Neural progenitor cell (in vitro differentiated cells): ENCODE data around the gene TUBB4B. TPM values are rescaled to one million over a fixed set of nuclear protein-coding genes. Genes with fewer than 3 reads are reported as not detected.

ENCODE experiments used
- DNase-seq: peaks from one replicate; pipeline ENCODE4 v3.0.0-alpha.2; 2016; ENCODE audit warnings: low spot score
- H2AFZ ChIP-seq: fragments of 200-600 bp; sonication (generic); replicated peaks from 2 replicates; pipeline ENCODE4 v1.6.1; 2016; ENCODE audit warnings: antibody characterized with exemption
- H3F3A ChIP-seq: fragments of 200-600 bp; sonication (generic); 2 replicates; pipeline ENCODE4 v1.6.1; 2016; ENCODE audit warnings: antibody characterized with exemption, low read depth
- H3K27ac ChIP-seq: fragments of 200-600 bp; sonication (generic); 2 replicates; pipeline ENCODE4 v1.5.1; 2016; ENCODE audit warnings: mild to moderate bottlenecking
- H3K27me3 ChIP-seq: fragments of 200-600 bp; sonication (generic); 2 replicates; pipeline ENCODE4 v1.6.1; 2016; ENCODE audit warnings: mild to moderate bottlenecking, moderate library complexity
- H3K36me3 ChIP-seq: fragments of 200-600 bp; sonication (generic); 2 replicates; pipeline ENCODE4 v1.5.1; 2016
- H3K4me1 ChIP-seq: fragments of 200-600 bp; sonication (generic); 2 replicates; pipeline ENCODE4 v1.6.1; 2016; ENCODE audit warnings: mixed run types
- H3K4me2 ChIP-seq: fragments of 200-600 bp; sonication (generic); 2 replicates; pipeline ENCODE4 v1.6.1; 2016
- H3K4me3 ChIP-seq: fragments of 200-600 bp; sonication (generic); 2 replicates; pipeline ENCODE4 v1.5.1; 2016
- H3K79me2 ChIP-seq: fragments of 200-600 bp; sonication (generic); 2 replicates; pipeline ENCODE4 v1.6.1; 2016; ENCODE audit warnings: low read depth
- H3K9ac ChIP-seq: fragments of 200-600 bp; sonication (generic); 2 replicates; pipeline ENCODE4 v1.6.1; 2016
- H3K9me3 ChIP-seq: fragments of 200-600 bp; sonication (generic); 2 replicates; pipeline ENCODE4 v1.5.1; 2016; ENCODE audit warnings: low read depth
- H4K20me1 ChIP-seq: fragments of 200-600 bp; sonication (generic); 2 replicates; pipeline ENCODE4 v1.6.1; 2016; ENCODE audit warnings: low read depth
- H3K27ac Mint-ChIP-seq: 3 replicates; pipeline ENCODE4 v1.8.0; 2021; ENCODE audit warnings: mixed read lengths
- H3K27me3 Mint-ChIP-seq: 2 replicates; pipeline ENCODE4 v1.8.0; 2022; ENCODE audit warnings: low read depth, mild to moderate bottlenecking, inconsistent platforms, moderate library complexity, mixed read lengths; ENCODE audit not compliant: insufficient read depth
- H3K36me3 Mint-ChIP-seq: 3 replicates; pipeline ENCODE4 v1.8.0; 2021; ENCODE audit warnings: mixed read lengths
- H3K4me1 Mint-ChIP-seq: 3 replicates; pipeline ENCODE4 v1.8.0; 2021; ENCODE audit warnings: mixed read lengths
- H3K4me3 Mint-ChIP-seq: 3 replicates; pipeline ENCODE4 v1.8.0; 2021; ENCODE audit warnings: mild to moderate bottlenecking, moderate library complexity, mixed read lengths
- H3K9me3 Mint-ChIP-seq: 3 replicates; pipeline ENCODE4 v1.8.0; 2020; ENCODE audit warnings: mixed read lengths
- CTCF ChIP-seq: fragments of 200-600 bp; sonication (generic); IDR thresholded peaks from 2 replicates; pipeline ENCODE4 v1.5.1; 2017; ENCODE audit warnings: antibody characterized with exemption, mild to moderate bottlenecking
- EZH2 ChIP-seq: fragments of 200-600 bp; sonication (generic); IDR thresholded peaks from 2 replicates; pipeline ENCODE4 v1.6.1; 2017; ENCODE audit warnings: antibody characterized with exemption, mild to moderate bottlenecking, moderate library complexity
- EZH2phosphoT487 ChIP-seq: fragments of 200-600 bp; sonication (generic); IDR thresholded peaks from 2 replicates; pipeline ENCODE4 v1.6.1; 2017; ENCODE audit warnings: antibody characterized with exemption
- total RNA-seq: library from RNA; depleted of rRNA; stranded (reverse); fragments of >200 nt; gene quantifications from 2 replicates; pipeline ENCODE4 v1.2.3, GENCODE V29; 2015; ENCODE audit warnings: low replicate concordance

Gene TUBB4B
- total RNA-seq, 1 donor from 2014 or later = 183 TPM

- no peak overlapping the region for H3K4me3 ChIP-seq
- peaks cover 4% of the 10 kb centered on the region for H3K27me3 ChIP-seq
- peaks cover 8% of the 10 kb centered on the region for H3K27me3 Mint-ChIP-seq
- H3K27ac ChIP-seq = no peak overlapping the region
- TF ChIP-seq CTCF (no peak), EZH2 (no peak), EZH2phosphoT487 (no peak)
- no peak overlapping the region for H2AFZ ChIP-seq
- H3K9ac ChIP-seq = no peak overlapping the region
- no peak for DNase-seq
- peaks cover 14% of the 10 kb centered on the region for H3K4me1 Mint-ChIP-seq
- no peak overlapping the region for H3K4me3 Mint-ChIP-seq
- peaks cover 5% of the 10 kb centered on the region for H3K36me3 Mint-ChIP-seq
- peaks cover 17% of the 10 kb centered on the region for H3F3A ChIP-seq
- H4K20me1 ChIP-seq = no peaks in the 10 kb centered on the region
- no peak overlapping the region for H3K4me2 ChIP-seq
- no peaks in the 10 kb centered on the region for H3K9me3 Mint-ChIP-seq
- H3K36me3 ChIP-seq = no peaks in the 10 kb centered on the region
- no peaks in the 10 kb centered on the region for H3K79me2 ChIP-seq
- H3K4me1 ChIP-seq = peaks cover 20% of the 10 kb centered on the region
- H3K27ac Mint-ChIP-seq = no peak overlapping the region
- H3K9me3 ChIP-seq = no peaks in the 10 kb centered on the region
These were observed 32.0 kb downstream of the TUBB4B start for GRCh38 chr9:137273095-137273490.

GRCh38 chr9:137273611-137274320 lies 32.7 kb downstream of the TUBB4B start:
- H3K36me3 Mint-ChIP-seq = peaks cover 5% of the 10 kb centered on the region
- Histone ChIP-seq H3K27ac (no peak overlapping the region), H3F3A (peaks cover 17% of the 10 kb centered on the region), H3K4me1 (peaks cover 21% of the 10 kb centered on the region), H2AFZ (no peak overlapping the region), H3K4me3 (no peak overlapping the region), H3K9me3 (no peaks in the 10 kb centered on the region), H3K27me3 (peaks cover 11% of the 10 kb centered on the region), H3K36me3 (no peaks in the 10 kb centered on the region), H3K79me2 (no peaks in the 10 kb centered on the region), H3K4me2 (no peak overlapping the region), H4K20me1 (no peaks in the 10 kb centered on the region), H3K9ac (no peak overlapping the region)
- peaks cover 14% of the 10 kb centered on the region for H3K4me1 Mint-ChIP-seq
- H3K4me3 Mint-ChIP-seq = no peak overlapping the region
- no peak for TF ChIP-seq EZH2phosphoT487
- TF ChIP-seq EZH2 = no peak
- TF ChIP-seq CTCF = no peak
- H3K9me3 Mint-ChIP-seq = no peaks in the 10 kb centered on the region
- no peak overlapping the region for H3K27ac Mint-ChIP-seq
- DNase-seq = no peak
- peaks cover 8% of the 10 kb centered on the region for H3K27me3 Mint-ChIP-seq

GRCh38 chr9:137275203-137275587 lies 34.1 kb downstream of the TUBB4B start:
- Histone ChIP-seq H3K4me1 (peaks cover 21% of the 10 kb centered on the region), H3K27ac (no peak overlapping the region), H4K20me1 (no peaks in the 10 kb centered on the region), H2AFZ (no peak overlapping the region), H3K4me3 (no peak overlapping the region), H3F3A (peaks cover 17% of the 10 kb centered on the region), H3K9ac (no peak overlapping the region), H3K79me2 (no peaks in the 10 kb centered on the region), H3K27me3 (peaks cover 23% of the 10 kb centered on the region), H3K36me3 (no peaks in the 10 kb centered on the region), H3K9me3 (no peaks in the 10 kb centered on the region), H3K4me2 (no peak overlapping the region)
- no peak for TF ChIP-seq EZH2
- no peak for TF ChIP-seq CTCF
- no peak for TF ChIP-seq EZH2phosphoT487
- Mint-ChIP-seq H3K4me3 (no peak overlapping the region), H3K4me1 (peaks cover 14% of the 10 kb centered on the region), H3K9me3 (no peaks in the 10 kb centered on the region), H3K36me3 (no peaks in the 10 kb centered on the region), H3K27me3 (peaks cover 8% of the 10 kb centered on the region), H3K27ac (no peak overlapping the region)
- no peak for DNase-seq
